HCEC 1CT (cell line): ENCODE data around the gene DCAF16.

Source experiments
- DNase-seq: peaks from one replicate; pipeline ENCODE4 v3.0.0-alpha.2; 2017

DCAF16 gene

DNA sequence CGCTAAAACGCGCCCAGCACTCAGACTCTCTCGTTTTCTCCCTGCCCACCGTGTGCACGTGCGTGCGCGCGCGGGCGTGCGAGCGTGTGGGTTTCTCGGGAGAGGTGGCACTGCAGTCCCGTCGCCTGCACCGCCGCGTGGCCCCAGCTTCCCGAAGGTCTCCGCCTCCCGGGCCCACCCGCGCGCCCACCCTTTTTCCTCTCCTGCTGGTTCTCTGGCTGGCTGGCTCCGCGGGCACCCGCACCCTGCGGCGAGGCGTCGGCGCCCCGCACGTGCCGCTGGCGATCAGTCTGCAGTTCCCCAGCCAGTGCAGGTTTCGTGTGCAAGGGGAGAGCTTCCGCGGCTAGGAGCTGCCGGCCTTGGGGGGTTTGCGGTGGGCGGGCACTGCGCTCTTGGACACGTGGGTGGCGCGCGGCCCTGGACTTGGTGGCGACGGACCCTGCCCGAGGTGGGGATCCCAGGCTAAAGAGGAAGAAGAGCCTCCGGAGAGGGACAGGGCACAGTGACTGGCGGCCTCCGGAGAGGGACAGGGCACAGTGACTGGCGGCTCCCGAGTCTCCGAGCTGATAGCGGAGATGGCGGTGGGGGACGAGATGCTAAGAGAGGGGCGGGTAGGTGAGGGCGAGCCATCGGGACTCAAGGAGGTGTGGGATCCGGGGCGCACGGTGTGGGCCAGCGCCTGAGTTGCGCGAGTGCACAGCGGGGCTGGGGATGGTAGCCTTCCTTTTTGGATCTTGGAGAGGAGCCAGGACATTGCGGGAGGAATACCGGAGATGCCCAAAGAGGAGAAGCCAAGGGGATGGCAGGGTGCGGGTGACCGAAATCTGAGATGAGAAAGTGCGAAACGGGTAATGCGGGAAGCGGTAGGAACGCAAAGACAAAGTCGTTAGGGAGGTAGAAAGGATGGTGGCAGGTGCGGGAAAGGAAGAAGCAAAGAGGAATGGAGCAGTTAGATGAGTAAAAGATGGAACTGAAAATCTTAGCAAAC, 29.0 kb downstream of the DCAF16 start, which contains the start of gene FAM184B:
TSS of gene FAM184B (minus strand) at position 322 of the 988 bp plus-strand sequence. CDS start 322 bp downstream, outside the sequence.
- no peak for DNase-seq

- no peak for DNase-seq
Observed at GRCh38 chr4:17780501-17781299, 29.9 kb downstream of the DCAF16 start.

DNA sequence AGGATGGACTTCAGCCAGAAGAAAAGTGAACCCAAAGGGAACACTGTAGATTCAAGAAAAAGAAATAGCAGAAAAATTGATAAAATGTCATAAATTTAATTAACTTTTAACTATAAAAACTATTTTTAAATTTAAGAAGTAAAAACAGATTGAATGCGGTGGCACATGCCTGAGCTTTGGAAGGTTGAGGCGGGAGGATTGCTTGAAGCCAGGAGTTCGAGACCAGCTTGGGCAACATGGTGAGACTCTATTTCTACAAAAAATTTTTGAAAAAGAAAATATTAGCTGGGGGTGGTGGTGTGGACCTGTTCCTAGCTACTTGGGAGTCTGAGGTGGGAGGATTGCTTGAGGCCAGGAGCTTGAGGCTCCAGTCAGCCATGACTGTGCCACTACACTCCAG, 32.1 kb downstream of the DCAF16 start:
- no peak for DNase-seq

GRCh38 chr4:17773135-17773698, 37.3 kb downstream of the DCAF16 start:
- DNase-seq = no peak

GRCh38 chr4:17771284-17771908, 39.2 kb downstream of the DCAF16 start:
- DNase-seq = no peak

- DNase-seq = no peak
Observed at GRCh38 chr4:17770845-17771244, 39.7 kb downstream of the DCAF16 start.

DNA sequence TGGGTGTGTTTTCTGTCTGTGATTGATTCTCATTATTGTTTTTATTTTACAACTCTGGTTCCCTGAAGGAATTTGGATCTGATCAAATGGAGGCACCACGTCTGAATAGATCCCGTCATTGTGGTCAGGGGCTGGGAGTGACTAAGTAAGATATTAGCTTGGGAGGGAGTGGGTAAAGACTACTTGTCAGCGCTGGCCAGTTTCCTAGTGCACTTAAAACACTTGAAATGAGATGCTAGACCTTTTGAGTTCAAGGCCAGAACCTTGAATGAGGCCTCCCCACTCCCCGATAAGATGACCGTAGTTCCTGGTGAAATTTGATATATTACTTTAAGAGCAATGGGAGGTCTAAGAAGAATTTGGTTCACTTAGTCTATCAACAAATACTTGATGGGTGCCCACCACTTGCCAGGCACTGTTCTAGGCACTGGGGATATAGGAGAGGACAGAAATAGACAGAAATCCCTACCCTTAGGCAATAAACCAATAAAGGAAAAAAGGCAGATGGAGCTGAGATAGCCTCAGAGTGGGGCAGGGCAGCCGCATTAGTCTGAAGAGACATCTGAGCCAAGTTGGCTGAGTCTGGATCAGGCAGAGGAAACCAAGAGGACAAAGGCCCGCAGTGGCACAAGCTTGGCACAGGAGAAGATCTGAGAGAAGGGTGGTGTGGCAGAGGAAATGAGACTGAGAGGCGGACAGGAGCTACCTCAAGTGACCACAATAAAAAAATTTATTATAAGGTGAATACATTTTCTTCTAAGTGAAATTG, 41.0 kb downstream of the DCAF16 start:
- DNase-seq = no peak

GRCh38 chr4:17766826-17767458, 43.6 kb downstream of the DCAF16 start:
- no peak for DNase-seq

DNA sequence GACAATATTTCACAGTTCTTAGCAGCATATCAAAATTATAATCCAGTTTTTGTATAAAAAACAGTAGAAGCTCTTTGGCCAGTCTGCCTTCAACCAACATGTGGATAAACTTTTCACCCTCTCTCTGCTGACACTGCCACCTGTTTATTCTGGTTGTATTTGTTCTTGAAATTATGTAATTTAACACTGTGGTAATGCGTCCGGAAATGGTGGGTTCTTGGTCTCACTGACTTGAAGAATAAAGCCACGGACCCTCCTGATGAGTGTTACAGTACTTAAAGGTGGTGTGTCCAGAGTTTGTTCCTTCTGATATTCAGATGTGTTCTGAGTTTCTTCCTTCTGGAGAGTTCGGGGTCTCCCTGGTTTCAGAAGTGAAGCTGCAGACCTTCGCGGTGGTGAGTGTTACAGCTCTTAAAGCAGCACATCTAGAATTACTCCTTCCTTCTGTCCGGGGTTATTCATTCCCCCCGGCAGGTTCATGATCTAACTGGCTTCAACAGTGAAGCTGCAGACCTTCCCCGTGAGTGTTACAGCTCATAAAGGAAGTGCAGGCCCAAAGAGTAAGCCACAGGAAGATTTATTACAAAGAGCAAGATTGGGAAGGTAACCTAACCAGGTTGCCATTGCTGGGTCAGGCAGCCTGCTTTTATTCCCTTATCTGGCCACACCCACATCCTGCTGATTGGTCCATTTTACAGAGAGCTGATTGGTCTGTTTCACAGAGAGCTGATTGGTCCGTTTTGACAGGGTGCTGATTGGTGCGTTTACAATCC, 44.9 kb downstream of the DCAF16 start:
- DNase-seq = no peak

- DNase-seq = no peak
Observed at GRCh38 chr4:17763931-17764330, 46.6 kb downstream of the DCAF16 start.

DNA sequence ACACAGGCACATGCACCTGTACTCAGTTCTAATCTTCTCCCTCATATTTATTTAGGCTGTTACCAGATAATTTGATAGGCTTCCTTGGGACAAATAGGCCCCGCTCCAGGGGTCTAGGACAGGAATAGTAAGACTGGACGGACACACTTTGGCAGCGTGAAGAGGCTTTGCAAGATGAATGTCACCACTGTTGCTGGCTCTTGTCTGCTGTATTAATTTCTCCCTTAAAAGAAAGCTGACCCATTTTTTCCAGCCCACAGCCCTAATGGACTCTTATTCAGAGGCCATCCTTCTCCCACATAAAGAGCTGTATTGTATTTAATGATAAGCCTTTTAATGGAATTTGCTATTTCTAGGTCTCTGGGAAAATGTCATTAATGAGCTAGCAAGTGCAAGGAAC, 47.1 kb downstream of the DCAF16 start:
- no peak for DNase-seq

DNA sequence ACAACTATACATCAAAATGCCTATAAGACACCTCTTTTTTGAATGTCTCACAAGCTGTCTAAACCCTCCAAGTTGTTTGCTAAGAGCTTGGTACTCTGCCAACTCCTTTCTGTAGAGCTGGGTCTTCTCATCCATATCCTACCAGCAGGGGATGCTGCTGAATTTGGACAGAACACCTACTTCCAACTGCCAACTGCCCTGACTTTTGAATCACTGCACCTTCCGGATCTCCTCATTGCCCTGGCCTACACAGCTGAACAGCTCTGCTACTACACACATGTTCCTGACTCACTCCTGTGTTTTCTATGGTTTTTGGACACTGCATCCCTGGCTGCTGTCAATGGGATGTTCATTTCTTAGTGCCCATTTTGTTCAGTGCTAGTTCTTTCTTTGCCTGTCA, 47.8 kb downstream of the DCAF16 start:
- DNase-seq = peak; percentile 34

- no peak for DNase-seq
Observed at GRCh38 chr4:17761062-17761461, 49.5 kb downstream of the DCAF16 start.

DNA sequence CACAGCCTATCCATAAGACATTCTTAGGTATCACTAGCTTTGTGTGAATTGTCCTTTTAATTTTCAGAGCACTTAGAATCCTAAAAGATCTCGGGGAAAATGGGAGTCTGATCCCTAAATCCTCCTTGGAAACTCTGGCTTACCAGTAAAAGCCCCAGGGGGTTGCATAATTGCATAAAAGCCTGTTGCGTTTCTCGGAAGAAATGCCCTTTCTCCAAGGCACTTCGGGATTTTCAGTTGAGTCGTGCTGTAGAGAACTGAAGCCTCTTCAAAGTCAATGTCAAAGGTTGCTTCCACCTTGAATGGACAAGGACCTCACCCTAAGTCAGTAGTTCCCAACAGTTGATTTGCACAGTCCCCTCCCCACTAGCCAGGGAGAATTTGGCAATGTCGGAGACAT, 49.9 kb downstream of the DCAF16 start:
- no peak for DNase-seq

DNA sequence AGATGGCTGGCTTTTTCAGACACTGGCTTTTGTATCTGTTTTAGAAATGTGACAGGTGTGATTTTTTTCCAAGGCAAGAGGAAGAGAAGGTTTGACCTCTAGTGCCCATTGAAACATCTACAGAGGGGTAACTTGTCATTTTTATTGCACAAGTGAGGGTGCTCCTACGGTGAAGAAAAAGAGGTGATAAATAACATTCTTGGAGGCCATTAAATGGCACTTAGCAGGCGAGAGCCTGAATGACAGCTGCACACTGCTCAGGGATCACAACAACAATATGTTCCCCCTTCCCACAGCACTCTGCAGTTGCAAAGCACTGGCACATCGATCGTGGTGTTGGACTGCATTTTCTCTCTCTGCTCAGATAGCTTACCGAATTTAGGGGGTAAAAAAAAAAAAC, 52.1 kb downstream of the DCAF16 start:
- no peak for DNase-seq

DNA sequence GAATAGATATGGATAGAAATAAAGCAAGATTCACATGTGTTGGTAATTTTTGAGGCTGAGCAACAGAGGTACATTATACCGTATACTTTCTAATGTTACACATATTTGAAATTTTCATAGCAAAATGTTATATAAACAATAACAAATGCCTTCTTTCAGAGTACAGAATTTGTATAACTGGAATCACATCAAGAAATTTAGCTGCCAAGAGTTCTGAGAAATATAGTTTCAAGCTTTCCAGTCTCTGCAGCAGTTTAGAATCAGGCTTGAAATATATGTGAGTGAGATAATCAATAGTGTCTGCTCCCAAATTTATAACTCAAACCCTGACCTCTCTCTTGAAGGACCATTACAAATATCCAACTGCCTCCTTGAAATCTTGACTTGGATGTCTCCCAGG, 52.9 kb downstream of the DCAF16 start:
- DNase-seq = no peak

DNA sequence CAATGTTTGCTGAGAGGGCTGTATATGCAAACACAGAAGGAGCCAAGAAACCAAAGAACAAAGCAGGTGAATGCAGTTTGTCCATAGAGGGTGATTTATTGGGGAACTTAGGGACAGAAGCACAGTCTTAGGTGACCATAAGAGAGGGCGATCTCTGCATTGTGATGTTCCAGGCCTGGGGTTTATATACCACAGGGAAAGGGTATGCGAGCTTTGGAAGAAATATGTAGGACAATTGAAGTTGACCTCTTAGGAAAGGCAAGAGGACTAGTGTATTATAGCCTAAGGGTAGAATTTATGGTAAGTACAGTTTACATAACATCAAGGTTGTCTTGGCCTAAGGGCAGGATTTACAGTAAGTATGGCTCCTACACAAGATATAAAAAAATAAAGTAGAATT, 56.9 kb downstream of the DCAF16 start:
- DNase-seq = no peak
